Fibroblast of villous mesenchyme (primary cell): ENCODE measurements around the gene CPTP. TPM values are rescaled to one million over a fixed set of nuclear protein-coding genes. Genes with fewer than 3 reads are reported as not detected.

ENCODE experiments used
- DNase-seq: peaks from one replicate; pipeline ENCODE4 v3.0.0-alpha.2; 2010; ENCODE audit warnings: low read depth
- H3K4me3 ChIP-seq: 2 replicates; pipeline ENCODE4 v1.5.1; 2011; ENCODE audit warnings: low read depth, mild to moderate bottlenecking, low read length
- total RNA-seq: library from RNA; depleted of rRNA; stranded (reverse); fragments of >200 nt; gene quantifications from 2 replicates; pipeline ENCODE4 v1.2.3, GENCODE V29; 2012
- TF ChIP-seq, protein P1 (sequence below): IDR thresholded peaks from 2 replicates; pipeline ENCODE4 v1.5.1; 2012; ENCODE audit warnings: low read depth, mild to moderate bottlenecking, low read length; ENCODE audit not compliant: insufficient read depth

Gene CPTP
- total RNA-seq, 1 donor = 11.7 TPM

DNA sequence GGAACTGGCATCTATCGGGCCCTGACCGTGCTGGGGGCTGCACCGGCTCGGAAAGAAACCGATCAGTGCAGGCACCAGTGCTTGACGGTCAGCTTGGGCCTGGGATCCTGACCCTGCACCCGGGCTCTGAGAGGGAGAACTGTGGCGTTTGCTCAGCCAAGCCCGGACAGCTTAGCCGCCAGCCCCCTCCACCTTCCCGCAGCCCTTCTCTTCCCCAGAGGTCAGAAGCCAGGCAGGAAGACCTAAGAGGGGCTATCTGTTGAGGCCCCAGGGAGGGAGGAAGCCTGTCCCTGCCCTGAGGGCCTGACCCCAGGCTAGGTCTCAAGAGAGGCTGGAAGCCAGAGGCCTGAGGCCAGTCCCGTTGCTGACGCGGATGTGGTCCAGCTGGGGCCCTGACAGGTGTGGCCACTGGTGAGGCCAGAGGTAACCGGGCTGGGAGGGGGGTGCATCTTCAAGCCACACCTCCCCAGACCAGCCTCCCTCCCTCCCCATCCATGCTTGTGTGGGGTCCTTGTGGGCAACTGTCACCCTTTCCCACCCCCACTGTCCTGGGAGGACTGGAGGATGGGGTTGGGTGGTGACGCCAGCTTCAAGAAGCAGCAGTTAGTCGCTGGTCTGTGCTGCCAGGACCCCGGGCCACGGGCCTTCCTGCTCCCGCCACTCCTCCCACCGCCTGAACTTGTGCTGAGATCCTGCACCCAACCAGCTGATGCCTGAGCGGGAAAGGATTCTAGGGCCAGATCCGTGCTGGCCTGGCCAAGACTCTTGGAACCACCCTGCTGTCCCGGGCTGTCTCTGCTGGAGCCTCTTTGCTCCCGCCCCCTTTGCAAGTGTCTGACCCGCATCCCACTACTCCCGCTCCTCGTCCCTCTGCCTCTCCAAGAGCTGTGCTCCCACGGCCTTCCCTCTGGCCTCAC lies 27.2 kb downstream of the CPTP start:
- peak; percentile 42 for DNase-seq
- TF ChIP-seq, protein P1, sequence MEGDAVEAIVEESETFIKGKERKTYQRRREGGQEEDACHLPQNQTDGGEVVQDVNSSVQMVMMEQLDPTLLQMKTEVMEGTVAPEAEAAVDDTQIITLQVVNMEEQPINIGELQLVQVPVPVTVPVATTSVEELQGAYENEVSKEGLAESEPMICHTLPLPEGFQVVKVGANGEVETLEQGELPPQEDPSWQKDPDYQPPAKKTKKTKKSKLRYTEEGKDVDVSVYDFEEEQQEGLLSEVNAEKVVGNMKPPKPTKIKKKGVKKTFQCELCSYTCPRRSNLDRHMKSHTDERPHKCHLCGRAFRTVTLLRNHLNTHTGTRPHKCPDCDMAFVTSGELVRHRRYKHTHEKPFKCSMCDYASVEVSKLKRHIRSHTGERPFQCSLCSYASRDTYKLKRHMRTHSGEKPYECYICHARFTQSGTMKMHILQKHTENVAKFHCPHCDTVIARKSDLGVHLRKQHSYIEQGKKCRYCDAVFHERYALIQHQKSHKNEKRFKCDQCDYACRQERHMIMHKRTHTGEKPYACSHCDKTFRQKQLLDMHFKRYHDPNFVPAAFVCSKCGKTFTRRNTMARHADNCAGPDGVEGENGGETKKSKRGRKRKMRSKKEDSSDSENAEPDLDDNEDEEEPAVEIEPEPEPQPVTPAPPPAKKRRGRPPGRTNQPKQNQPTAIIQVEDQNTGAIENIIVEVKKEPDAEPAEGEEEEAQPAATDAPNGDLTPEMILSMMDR = no peak
- peak overlapping the region; percentile 7 for H3K4me3 ChIP-seq

DNA sequence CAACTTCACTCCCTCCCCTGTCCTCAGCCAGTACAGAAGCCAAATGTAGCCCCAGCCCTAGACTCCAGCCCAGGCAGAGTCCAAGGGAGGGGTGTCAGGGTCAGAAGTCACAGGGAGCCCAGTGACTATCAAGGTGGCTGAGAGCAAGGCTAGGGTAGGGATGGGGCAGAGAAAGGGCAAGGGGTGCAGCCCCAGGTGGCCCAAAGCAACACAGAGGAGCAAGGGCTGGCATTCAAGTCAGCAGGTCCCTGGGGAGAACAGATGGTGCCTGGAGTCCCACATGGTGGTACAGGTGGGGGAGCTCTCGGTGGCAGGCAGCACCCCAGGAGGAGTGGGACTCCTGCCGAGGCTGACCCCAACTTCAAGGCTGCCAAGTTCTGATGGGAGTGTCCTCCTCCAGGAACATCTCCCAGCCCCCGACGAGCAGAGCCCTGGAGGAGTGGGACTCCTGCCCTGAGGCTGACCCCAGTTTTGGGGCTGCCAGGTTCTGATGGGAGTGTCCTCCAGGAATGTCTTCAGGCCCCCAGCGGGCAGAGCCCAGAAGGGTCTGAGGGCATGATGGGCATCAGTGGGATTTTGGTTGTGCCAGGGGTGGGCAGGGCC lies 28.3 kb downstream of the CPTP start:
- TF ChIP-seq, protein P1 = no peak
- no peak for DNase-seq
- H3K4me3 ChIP-seq = no peak overlapping the region

DNA sequence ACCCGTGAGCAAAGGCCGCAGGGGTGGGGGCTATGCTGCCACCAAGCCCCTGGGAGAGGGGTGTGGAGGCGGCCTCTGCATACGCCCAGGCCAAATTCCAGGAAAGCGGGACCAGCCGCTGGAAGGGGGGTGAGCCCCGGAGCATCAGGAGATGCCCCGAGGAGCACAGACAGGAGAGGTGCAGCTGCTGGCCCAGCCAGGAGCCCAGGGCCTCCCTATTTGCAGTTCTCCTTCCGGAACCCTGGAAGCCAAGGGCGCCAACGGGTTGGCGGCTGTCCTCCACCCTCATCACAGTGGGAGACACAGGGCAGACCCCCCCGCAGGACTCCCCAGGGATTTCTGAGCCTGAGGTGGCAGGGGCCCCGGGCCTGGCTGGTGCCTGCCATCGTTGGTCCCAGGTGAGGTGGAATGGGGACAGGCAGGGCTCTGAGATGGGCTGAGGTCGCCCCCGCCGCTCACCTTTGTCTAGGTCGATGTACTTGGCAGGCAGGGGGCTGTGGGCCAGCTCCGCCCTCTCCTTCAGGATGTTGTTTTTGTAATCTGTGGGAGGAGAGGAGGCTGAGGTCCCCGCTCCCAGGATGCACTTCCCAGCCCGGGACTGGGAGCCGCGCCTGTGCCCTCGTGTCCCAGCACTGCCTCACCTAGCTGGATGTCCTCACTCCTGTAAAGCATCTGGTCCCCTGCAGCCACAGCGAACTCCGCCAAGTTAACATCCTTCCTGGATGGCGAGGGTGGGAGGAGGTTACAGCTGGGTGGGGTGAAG lies 29.0 kb downstream of the CPTP start:
- no peak overlapping the region for H3K4me3 ChIP-seq
- no peak for DNase-seq
- TF ChIP-seq, protein P1 = no peak

DNA sequence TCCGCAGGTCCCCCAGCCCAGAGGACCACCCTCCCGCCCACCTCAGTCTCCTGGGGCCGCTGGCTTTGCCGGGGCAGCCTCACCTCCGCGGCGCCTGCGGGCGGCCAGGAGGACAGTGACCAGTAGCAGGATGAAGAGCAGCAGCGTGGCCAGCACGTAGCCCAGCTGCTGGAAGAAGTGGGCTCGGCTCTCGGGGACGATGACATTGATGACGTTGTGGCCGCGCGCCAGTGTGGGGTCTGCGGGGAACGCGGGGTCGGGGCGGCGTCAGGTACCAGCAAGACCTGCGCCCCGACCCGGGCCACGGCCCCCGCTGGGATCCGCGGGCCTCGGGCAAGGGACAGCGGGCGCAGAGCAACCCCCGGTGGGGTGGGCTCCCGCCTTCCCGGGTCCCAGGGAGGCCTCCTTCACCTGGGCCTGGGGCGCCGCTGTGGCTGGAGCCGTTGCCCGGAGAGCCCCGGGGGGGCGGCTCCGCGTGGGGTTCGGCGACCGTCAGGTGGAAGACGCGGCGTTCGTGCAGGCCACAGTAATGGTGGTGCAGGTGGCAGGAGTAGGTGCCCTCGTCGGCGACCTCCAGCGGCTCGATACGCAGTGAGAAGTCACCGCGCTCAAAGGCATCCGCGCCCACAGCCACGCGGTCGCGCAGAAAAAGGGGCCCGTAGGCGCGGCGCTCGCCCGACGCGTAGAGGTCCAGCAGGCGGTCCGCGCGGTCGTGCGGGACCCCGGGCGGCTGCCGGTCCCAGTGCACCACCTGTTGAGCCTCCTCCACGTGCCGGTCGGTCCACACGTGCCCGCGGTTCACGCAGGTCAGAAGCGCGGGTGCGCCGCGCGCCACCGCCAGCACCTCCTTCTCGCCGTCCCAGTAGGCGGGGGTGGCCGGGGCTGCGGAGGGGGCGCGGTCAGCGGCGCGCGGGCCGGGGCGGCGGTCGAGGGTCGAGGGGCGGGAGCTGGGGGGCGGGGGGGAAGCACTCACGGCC lies 30.0 kb downstream of the CPTP start:
- no peak for DNase-seq
- TF ChIP-seq, protein P1 = no peak
- H3K4me3 ChIP-seq = no peak overlapping the region

- TF ChIP-seq, protein P1 = no peak
- H3K4me3 ChIP-seq = no peak overlapping the region
- peak; percentile 40 for DNase-seq
Measured at GRCh38 chr1:1355416-1355815, 30.8 kb downstream of the CPTP start.
